ENCODE results near the gene CEBPA. TPM values are rescaled to one million over a fixed set of nuclear protein-coding genes. Genes with fewer than 3 reads are reported as not detected.

The CEBPA gene
- total and polyA plus RNA-seq, 8 donors = 4.4 to 18.7 (median 8.2) TPM

- ATAC-seq (peak in 1 of 4 donors; percentile 40), FAIRE-seq (no peak), DNase-seq (peak in 1 of 6 donors; percentile 25)
- H3K36me3 ChIP-seq = no peaks in the 10 kb centered on the region
- TF ChIP-seq CTCF (IDR thresholded peaks at IDR 0.05) = no peak
- no peaks in the 10 kb centered on the region for H3K27me3 ChIP-seq
- no peak overlapping the region for H3K27ac ChIP-seq
- H3K9me3 ChIP-seq = no peaks in the 10 kb centered on the region
- 76 to 85% methylated on average over 19 to 20 of the region's 20 CpGs for WGBS, 2 donors
- H3K4me3 ChIP-seq = no peak overlapping the region
- H3K4me1 ChIP-seq = no peaks in the 10 kb centered on the region
- intact Hi-C loops (cut with DNase I) = no loop called here
These were observed 35.3 kb downstream of the CEBPA start for GRCh38 chr19:33266974-33267484.

GRCh38 chr19:33264881-33265445, 37.4 kb downstream of the CEBPA start:
- FAIRE-seq (no peak), ATAC-seq (no peak), DNase-seq (peak in 1 of 6 donors; percentile 32)
- intact Hi-C loops (cut with DNase I) = no loop called here
- 85 to 91% methylated on average over 14 of the region's 14 CpGs for WGBS, 2 donors
- Histone ChIP-seq H3K27ac (no peak overlapping the region), H3K4me3 (no peak overlapping the region), H3K36me3 (no peaks in the 10 kb centered on the region), H3K27me3 (no peaks in the 10 kb centered on the region), H3K4me1 (no peaks in the 10 kb centered on the region), H3K9me3 (no peaks in the 10 kb centered on the region)
- no peak for TF ChIP-seq CTCF (IDR thresholded peaks at IDR 0.05)

GRCh38 chr19:33263325-33264023, 38.9 kb downstream of the CEBPA start:
- Histone ChIP-seq H3K4me3 (no peak overlapping the region), H3K9me3 (no peaks in the 10 kb centered on the region), H3K36me3 (no peaks in the 10 kb centered on the region), H3K27me3 (no peaks in the 10 kb centered on the region), H3K4me1 (no peaks in the 10 kb centered on the region), H3K27ac (no peak overlapping the region)
- ATAC-seq (no peak), DNase-seq (peak in 1 of 6 donors; percentile 36), FAIRE-seq (no peak)
- 66 to 75% methylated on average over 25 of the region's 25 CpGs for WGBS, 2 donors
- TF ChIP-seq CTCF (IDR thresholded peaks at IDR 0.05) = no peak
- intact Hi-C loops (cut with DNase I) = no loop called here

GRCh38 chr19:33261511-33262189, 40.7 kb downstream of the CEBPA start:
- Histone ChIP-seq H3K9me3 (no peaks in the 10 kb centered on the region), H3K4me1 (no peaks in the 10 kb centered on the region), H3K27ac (peak overlapping the region in 1 of 4 donors; percentile 46), H3K4me3 (no peak overlapping the region), H3K36me3 (no peaks in the 10 kb centered on the region), H3K27me3 (no peaks in the 10 kb centered on the region)
- no peak for FAIRE-seq
- TF ChIP-seq CTCF (IDR thresholded peaks at IDR 0.05) = no peak
- intact Hi-C loops (cut with DNase I) = no loop called here
- DNase-seq = peak in 1 of 6 donors; percentile 27
- ATAC-seq = peak in 2 of 4 donors; percentile 58 to 72
- 72 to 76% methylated on average over 14 of the region's 14 CpGs for WGBS, 2 donors
